ENCODE data around the gene PDE4D.

The PDE4D gene

GRCh38 chr5:59893429-59894227 is at the start of gene PDE4D:
PDE4D (minus strand) TSS chr5:59893726.
- DNase-seq (ENCODE audit: low spot score) = peak; percentile 29

GRCh38 chr5:59937633-59938032 is 44.1 kb upstream of the PDE4D start:
- DNase-seq (ENCODE audit: low spot score) = no peak

GRCh38 chr5:59923465-59923864 is 29.9 kb upstream of the PDE4D start:
- DNase-seq (ENCODE audit: low spot score) = no peak

GRCh38 chr5:59922220-59922619 is 28.7 kb upstream of the PDE4D start:
- DNase-seq (ENCODE audit: low spot score) = no peak

GRCh38 chr5:59921816-59922215 is 28.3 kb upstream of the PDE4D start:
- no peak for DNase-seq (ENCODE audit: low spot score)

GRCh38 chr5:59919484-59919883 is 26.0 kb upstream of the PDE4D start:
- no peak for DNase-seq (ENCODE audit: low spot score)

GRCh38 chr5:59917121-59917520 is 23.6 kb upstream of the PDE4D start:
- DNase-seq (ENCODE audit: low spot score) = no peak

GRCh38 chr5:59905188-59905587 is 11.7 kb upstream of the PDE4D start:
- no peak for DNase-seq (ENCODE audit: low spot score)

- no peak for DNase-seq (ENCODE audit: low spot score)
These were observed 3.5 kb upstream of the PDE4D start for GRCh38 chr5:59897075-59897474.

GRCh38 chr5:59891962-59892643 is 1.4 kb downstream of the PDE4D start:
- DNase-seq (ENCODE audit: low spot score) = no peak

- DNase-seq (ENCODE audit: low spot score) = no peak
These were observed 6.3 kb downstream of the PDE4D start for GRCh38 chr5:59887274-59887673.

GRCh38 chr5:59874675-59875074 is 18.9 kb downstream of the PDE4D start:
- DNase-seq (ENCODE audit: low spot score) = no peak

GRCh38 chr5:59873113-59873512 is 20.4 kb downstream of the PDE4D start:
- peak; percentile 20 for DNase-seq (ENCODE audit: low spot score)

GRCh38 chr5:59866661-59867060 is 26.9 kb downstream of the PDE4D start:
- no peak for DNase-seq (ENCODE audit: low spot score)

- no peak for DNase-seq (ENCODE audit: low spot score)
These were observed 28.8 kb downstream of the PDE4D start for GRCh38 chr5:59864718-59865117.

- DNase-seq (ENCODE audit: low spot score) = no peak
These were observed 29.7 kb downstream of the PDE4D start for GRCh38 chr5:59863777-59864176.

GRCh38 chr5:59856358-59856757 is 37.2 kb downstream of the PDE4D start:
- no peak for DNase-seq (ENCODE audit: low spot score)

GRCh38 chr5:59850766-59851165 is 42.8 kb downstream of the PDE4D start:
- DNase-seq (ENCODE audit: low spot score) = no peak

GRCh38 chr5:59847586-59847985 is 45.9 kb downstream of the PDE4D start:
- no peak for DNase-seq (ENCODE audit: low spot score)

GRCh38 chr5:59845730-59846129 is 47.8 kb downstream of the PDE4D start:
- no peak for DNase-seq (ENCODE audit: low spot score)

GRCh38 chr5:59843511-59844213 is 49.9 kb downstream of the PDE4D start:
- DNase-seq (ENCODE audit: low spot score) = no peak

GRCh38 chr5:59842999-59843398 is 50.5 kb downstream of the PDE4D start:
- DNase-seq (ENCODE audit: low spot score) = no peak

GRCh38 chr5:59840200-59840601 is 53.3 kb downstream of the PDE4D start:
- no peak for DNase-seq (ENCODE audit: low spot score)
